Retina (tissue), 1 donor: Measurements from ENCODE around the gene TIMD4.
"Not testable (repeated sequence)": the region's sequence is repeated elsewhere in the genome, so short reads cannot be mapped to it uniquely, and the experiment has no call there.

ENCODE experiments used
- DNase-seq: peaks from one replicate; pipeline ENCODE4 v3.0.0-alpha.2; 2016

The TIMD4 gene

DNA sequence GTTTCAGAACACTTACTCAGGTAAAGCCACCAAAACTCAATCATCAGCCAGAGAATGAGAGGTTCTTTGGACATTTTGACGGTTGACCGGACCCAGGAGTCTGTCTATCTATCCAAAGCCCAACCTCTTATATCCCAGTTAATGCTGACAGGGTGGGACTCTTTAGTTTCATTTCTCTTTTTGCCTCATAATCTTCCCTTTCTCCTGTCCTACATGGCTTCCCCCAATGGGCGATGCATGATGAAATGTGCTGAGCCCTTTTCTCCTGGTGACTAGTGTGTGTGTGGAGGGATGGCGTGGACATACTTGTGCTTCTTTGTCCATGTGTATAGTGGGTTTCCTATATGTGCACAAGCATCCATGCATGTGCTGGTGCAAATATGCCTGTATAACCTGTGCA lies at the start of gene TIMD4:
TIMD4 (minus strand) TSS at position 102 of the 400 bp plus-strand sequence; CDS start at position 74, 28 bp downstream.
- no peak for DNase-seq

DNA sequence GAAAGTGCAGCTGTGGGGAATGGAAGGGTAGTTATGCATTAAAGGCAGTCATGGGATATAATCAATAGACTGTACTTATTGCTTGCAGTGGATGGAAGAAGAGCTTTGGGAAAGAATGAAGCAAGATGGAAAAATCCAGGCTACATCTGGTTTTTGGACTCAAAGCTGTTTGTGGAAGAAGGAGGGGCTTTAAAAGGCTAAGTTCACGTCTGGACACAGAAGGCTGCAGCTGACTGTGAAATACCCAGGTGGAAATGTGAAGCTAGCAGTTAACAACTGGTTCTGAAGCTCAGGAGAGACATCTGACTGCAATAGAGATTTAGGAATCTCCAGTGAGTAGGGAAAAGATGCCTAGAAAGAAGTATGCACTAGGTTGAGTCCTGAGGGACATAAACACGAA lies 43.2 kb upstream of the TIMD4 start:
- no peak for DNase-seq

DNA sequence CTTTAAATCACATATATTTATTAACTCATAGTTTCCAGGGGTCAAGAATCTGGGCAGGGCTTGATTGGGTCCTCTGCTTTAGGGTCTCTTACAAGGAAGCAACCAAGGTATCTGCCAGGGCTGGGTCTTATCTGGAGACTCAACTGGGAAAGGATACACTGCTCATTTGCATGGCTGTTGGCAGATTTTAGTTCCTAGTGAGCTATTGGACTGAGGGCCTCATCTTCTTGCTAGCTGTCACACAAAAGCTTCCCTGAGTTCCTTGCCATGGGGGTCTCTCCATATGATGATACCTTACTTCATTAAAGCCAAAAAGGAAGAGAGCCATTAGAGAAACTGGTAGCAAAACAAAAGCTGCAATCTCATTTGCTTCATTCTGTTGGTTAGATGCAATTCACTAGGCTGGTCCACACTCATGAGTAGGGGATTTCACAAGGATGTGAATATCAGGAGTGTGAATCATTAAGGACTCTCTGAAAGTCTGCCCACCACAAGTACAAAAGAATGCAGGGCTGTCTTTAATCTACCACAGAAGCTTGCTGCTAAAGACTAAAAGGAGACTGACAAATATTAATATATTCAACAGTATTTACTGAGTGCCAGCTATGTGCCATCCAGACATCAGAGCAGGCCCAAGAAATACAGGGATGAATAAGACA lies 42.0 kb upstream of the TIMD4 start:
- no peak for DNase-seq

DNA sequence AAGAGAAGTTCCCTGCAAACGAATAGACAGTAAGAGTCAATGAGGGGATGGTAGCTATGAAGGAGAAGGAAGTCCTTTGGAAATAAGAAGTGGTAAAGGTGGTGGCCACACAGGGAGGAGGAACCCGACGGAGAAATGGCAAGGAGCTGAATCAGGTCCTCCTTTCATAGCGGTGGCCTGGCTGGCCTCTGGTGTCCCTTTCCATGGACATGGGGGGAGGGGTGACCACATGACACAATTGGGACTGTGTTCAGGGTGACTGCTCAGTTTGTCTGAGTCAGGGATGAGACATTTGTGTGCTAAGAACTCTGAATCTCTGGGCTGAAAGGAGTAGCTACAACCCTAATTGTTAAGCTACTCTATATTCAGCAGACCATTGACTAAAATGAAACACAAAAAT lies 28.7 kb upstream of the TIMD4 start:
- no peak for DNase-seq

DNA sequence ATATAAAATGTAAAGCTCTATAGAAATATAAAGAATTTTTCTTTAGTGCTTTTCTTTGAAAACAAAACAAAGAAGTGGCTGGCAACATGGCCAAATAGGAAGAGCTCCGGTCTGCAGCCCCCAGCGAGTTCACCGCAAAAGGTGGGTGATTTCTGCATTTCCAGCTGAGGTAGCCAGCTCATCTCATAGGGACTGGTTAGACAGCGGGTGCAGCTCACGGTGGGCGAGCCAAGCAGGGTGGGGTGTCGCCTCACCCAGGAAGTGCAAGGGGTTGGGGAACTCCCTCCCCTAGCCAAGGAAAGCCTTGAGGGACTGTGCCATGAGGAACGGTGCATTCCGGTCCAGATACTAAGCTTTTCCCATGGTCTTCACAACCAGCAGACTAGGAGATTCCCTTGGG lies 21.0 kb upstream of the TIMD4 start:
- no peak for DNase-seq

DNA sequence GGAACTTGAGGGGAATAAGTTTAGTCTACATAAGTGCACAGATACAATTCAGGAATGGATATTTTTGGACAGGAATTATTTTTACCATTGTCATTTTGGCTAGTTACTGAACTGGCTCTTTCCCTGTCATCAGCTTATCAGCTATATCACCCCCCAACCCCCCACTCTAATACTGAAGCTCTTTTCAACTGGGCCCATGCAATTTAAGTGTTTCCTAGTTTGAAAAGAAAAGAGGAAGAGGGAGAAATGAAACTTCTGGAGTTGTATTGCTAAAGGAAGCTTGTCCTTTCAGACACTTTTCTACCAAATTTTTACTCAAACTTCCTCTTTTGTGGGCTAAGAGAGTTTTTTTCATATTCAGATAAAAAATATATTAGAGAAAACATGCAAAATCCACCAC lies 18.5 kb upstream of the TIMD4 start:
- no peak for DNase-seq

DNA sequence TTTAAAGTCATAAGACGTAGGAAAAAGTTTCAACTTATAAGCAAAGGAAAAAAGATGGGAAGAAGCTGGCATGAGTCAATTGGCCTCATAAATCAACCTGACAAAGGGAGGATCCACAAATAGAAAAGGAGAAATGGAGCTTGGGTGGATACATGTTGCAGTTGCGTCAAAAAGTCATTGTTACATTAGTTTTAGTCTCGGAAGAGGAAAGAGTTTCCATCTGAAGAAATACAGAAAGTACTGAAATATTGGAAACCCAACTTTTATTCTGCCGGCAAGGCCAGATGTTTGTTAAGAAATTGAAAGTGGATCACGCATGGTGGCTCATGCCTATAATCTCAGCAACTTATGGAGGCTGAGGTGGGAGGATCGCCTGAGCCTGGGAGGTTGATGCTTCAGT lies 11.3 kb upstream of the TIMD4 start:
- DNase-seq, result no peak

DNA sequence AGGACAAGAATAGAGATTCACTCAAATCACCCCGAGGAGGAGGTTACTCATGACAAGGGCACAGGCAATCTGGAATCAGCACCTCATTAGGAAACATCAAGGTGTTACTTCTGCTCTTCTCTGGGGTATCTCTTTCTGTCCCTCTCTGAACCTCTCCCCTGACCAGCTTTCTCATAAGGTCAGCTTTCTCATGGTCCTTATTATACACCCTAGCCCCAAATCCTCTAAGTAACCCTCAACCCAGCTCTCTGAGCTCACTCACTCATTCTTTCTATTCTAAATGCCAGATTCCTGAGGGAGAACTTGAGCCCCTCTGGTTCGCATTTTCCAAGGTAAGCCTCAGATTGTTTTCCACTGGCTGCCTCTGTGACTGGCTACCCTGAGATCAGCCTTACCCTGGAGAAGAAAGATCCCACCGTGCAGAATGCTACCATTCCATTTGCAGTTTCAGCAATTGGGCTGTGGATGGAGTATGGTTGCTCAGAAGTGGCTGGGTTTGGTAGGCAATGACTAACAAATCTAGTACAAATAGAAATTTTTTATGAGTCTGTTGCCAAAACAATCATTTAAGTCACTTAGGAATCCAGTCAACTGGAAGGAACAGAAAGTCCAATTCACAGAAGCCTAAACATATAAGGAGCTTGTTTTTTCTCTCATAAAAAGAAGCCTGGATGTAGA lies 9.0 kb upstream of the TIMD4 start:
- no peak for DNase-seq

DNA sequence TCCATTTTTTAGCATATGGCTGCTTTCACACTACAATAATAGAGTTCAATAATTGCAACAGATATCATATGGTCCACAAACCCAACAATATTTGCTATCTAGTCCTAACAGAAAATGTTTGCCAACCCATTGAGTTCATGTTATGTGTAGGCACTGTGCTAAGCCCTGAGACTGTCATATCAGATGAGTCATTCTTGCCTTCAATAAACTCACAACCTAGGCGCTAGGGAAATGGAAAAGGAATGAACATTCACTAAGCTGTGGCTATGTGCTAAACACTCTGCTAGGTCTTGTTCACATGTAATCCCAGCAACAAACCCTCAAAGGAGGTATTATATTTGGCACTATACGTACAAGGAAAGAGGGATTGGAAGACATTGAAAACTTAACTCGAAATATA lies 8.4 kb upstream of the TIMD4 start:
- DNase-seq, result no peak

DNA sequence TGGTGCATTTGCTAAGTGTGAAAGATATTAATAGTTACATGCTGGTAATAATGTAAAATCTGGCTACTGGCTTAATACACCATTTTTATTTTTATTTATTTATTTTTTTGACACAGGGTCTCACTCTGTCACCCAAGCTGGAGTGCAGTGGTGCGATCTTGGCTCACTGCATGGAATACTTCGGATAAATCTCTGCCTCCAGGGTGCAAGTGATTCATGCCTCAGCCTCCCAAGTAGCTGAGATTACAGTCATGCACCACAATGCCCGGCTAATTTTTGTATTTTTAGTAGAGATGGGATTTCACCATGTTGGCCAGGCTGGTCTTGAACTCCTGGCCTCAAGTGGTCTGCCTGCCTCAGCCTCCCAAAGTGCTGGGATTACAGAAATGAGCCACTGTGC lies 4.4 kb upstream of the TIMD4 start:
- DNase-seq, result not testable (repeated sequence)

DNA sequence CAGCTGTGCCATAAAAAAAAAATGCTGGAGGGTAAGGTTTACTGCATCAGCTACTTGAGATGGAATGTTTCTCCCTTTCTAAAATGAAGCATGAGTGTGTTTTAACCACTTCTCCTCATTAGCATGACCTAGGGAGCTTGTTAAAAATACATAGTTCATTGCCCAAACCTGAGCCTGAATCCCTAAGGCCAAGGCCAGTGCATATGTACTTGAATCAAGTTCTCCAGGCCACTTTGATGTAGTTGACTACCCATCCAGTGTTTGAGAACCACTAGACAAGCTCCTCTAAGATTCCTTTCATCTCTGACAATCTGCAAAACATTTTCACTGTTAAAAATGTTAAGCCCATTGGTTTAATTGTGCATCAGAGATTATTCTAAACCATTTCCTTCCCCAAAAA lies 6.7 kb downstream of the TIMD4 start:
- DNase-seq, result no peak

DNA sequence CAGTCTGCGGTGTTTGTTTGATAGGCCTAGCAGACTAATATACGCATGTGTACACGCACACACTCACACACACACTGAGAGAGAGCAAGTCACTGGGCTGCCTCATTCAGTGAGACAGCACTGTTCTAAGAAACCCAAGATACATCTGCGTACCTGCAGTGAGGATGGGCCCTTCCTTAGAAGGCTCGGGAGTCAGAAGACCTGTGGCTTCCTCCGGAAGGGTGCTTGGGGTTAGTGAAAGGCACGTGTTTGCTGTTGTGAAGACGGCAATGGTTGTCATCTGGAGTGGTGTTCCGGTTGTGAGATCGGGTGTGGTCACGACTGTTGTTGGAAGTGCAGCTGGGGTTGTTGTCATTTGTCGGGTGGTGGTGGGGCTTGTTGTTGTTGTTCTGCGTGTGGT lies 11.7 kb downstream of the TIMD4 start:
- no peak for DNase-seq

DNA sequence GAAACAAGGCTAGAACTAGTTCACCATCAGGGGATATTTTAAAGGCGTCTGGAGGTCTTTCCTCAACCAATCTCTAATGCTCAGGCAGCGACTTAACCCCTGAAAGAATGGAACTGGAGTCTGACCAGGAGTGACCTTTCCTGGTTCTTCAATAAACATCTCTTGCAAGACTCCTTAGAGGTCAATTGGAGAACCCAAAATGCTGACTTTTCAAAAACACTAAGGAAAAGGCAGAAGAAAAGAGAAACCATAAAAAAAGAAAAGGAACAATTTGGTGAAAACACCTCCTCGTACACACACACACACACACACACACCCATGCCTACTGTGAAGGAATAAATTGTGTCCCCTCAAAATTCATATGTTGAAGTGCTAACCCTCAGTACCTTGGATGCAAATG lies 12.3 kb downstream of the TIMD4 start:
- DNase-seq, result no peak

DNA sequence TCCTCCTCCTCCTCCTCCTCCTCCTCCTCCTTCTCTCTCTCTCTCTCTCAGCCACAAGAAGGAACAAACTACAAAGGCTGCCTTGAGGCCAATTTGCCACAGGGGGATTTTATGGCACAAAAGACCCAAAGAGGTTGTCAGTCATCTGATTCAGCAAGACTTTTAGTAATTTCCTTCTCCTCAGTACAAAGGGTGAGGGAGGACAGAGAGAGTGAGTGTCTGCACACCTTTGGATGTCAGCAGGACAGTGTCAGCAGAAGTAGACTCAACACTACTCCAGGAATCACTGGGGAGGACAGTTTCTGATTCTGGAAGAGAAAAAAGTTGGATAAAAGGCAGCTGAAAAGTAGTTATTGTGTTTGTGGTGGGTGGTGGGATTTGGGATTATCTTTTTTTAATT lies 13.6 kb downstream of the TIMD4 start:
- no peak for DNase-seq

DNA sequence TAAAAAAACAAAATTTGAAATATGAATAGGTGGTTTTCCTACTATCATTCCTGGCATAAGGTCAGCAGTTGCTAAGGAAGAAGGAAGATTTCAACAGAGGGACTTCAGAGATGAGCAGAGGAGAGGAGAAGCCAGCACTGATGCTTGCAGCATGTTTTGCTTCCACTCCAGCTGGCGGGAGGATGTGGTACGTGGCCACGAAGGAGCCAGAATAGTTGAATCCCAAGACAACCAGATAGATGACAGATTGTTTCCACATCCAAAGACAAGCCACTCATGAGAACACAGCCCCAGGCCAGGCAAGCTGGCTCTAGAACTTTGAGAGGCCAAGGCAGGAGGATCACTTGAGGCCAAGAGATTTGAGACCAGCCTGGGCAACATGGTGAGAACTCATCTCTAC lies 15.1 kb downstream of the TIMD4 start:
- DNase-seq, result no peak

DNA sequence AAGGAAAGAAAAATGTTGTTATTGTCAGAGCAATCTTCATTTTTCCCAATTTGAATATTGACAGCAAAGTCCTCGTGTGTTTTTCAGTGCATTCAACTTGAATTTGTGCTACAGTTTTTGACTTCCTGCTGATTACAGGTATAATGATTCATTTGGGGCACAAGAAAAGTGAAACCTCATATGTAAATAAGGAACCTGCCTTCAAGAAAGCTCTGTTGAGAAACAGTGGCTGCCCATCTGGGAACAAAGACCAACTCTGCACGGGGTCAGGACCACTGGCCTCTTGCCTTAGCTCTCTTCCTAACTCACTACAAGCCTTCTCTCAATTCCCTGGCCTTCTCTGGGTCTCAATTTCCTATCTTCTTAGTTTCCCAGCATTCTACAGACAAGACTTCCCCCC lies 21.0 kb downstream of the TIMD4 start:
- no peak for DNase-seq

DNA sequence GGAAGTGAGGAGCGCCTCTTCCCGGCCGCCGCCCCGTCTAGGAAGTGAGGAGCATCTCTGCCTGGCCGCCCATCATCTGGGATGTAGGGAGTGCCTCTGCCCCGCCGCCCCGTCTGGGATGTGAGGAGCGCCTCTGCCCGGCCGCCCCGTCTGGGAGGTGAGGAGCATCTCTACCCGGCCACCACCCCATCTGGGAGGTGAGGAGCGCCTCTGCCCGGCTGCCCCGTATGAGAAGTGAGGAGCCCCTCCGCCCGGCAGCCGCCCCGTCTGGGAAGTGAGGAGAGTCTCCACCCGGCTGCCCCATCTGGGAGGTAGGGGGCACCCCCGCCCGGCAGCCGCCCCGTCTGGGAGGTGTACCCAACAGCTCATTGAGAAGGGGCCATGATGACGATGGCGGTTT lies 22.6 kb downstream of the TIMD4 start:
- not testable (repeated sequence) for DNase-seq

DNA sequence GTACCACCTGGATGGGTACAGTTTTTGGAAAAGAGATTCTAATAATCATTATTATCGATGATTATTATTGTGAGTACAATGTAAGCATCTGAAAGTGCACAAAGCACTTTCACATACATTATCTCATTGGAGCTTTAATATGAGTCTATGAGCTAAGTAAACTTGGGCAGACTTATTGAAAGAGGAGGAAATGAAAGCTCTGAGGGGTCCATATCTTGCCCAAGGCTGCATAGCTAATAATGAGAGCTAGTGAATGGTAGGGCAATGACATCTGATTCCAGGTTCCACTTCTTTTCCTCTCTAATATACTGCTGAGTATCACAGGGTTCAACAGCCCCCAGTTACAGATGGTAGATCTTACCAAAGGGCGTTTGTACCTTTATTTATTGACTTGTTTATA lies 26.1 kb downstream of the TIMD4 start:
- DNase-seq, result no peak

DNA sequence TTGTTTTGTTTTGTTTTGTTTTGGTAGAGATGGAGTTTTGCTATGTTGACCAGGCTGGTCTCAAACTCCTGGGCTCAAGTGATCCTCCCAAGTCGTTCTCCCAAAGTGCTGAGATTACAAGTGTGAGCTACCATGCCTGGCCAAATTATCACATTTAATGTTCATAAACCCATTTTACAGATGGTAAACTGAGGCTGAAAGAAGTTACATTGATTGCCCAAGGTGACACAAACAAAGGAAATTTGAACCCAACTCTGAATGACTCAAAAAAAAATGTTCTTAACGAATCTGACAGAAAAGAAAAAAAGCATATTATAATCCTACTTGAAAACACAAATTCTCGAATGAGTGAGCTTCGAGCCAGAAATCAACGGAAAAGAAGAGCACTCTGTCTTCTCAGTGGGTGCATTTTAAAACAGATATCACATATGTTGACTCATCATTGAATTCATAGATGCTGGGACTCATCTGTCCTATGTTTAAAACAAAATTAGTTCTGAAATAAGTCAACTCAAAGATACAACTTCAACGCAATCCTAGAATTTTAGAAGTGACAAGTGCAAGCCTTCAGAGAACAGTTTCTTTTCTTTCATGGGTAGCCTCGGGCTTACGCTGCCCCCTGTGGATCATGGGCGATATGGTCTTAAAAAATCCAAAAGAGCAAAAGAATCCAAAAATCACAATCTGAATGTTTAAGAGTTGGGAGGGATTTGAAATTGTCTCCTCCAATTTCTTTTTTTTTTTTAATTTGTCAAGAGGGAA lies 28.4 kb downstream of the TIMD4 start:
- peak; percentile 25 for DNase-seq

DNA sequence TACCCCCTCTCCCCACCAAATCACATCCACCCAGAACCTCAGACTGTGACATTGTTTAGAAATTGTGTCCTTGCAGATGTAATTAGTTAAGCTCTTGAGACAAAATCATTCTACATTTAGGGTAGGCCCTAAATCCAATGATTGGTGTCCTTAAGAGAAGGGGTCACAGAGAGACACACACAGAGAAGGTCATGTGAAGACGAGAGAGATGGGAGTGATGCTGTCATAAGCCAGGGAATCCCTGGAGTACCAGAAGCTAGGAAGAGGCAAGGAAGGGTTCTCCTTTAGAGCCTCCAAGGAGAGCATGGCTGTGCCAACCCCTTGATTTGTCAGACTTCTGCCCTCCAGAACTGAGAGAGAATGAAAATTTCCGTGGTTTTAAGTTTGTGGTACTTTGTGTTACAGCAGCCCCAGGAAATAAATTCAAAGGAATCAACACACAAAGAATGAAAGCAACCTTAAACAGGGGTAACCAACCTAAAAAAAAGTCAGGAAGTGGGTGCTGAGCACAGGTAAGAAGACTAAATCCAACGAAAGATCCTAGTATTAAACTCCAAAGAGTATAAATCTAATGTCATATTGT lies 33.6 kb downstream of the TIMD4 start:
- no peak for DNase-seq

DNA sequence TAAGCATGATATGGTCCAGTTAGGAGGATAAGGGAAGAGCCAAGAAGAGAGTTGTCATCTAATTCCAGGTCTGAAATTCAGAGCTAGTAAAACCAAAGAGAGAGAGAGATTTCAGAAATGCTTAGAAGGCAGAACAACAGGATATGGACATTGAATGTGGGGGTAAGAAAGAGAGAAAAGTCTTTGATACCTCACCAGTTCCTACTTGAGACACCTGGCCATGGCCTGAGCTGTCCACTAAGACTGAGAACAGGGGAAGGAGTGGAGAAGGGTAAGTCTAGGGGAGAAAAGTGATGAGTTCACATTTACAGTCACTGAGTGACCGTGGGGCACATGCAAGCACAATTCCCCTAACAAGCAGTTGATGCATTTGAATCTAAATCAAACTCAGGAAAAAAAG lies 35.5 kb downstream of the TIMD4 start:
- no peak for DNase-seq

DNA sequence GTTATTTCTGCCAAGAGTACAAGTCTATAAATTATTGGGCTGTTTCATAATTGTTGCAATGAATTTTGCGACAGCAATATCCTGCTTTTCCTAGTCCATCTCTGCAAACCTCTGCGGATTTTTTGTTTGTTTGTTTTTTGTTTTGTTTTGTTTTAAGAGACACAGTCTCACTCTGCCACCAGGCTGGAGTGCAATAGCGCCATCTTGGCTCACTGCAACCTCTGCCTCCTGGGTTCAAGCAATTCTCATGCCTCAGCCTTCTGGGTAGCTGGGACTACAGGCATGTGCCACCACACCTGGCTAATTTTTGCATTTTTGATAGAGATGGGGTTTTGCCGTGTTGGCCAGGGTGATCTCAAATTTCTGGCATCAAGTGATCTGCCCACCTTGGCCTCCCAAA lies 37.3 kb downstream of the TIMD4 start:
- not testable (repeated sequence) for DNase-seq

DNA sequence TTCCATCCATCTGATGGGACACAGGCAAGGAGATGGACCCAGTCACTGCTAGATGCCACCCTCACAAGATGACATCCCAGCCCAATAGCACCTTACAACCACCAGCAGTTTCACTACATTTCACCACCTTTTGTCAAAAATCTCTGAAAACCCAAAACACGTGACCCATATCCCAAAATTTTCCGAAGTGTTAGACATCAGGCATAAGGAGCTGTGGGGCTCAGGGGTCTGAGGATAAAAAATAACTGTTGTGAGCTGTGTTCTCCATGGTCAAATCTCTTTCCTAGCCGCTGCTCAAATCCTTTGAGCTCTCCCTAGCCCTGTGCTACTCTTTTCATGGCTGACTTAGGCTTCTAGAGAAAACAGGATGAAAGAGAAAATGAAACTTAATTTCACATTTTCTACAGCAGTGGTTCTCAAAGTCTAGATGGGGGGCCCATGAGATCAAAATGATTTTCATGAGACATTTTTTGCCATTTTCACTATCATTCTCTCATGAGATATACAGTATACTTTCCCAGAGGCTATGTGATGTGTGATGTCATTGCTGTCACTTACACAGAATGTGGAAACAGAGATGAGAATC lies 40.7 kb downstream of the TIMD4 start:
- DNase-seq, result no peak
